DND-41 (cell line): ENCODE results near the gene IGFBP7.

Experiments used
- CTCF ChIP-seq: IDR thresholded peaks from 2 replicates; pipeline ENCODE4 v1.5.1; 2012; ENCODE audit warnings: borderline replicate concordance, low read length, moderate library complexity, mild to moderate bottlenecking; ENCODE audit not compliant: poor library complexity, severe bottlenecking; ENCODE audit errors: extremely low read depth
- EZH2 ChIP-seq: IDR thresholded peaks from 3 replicates; pipeline ENCODE4 v1.6.1; 2012; ENCODE audit warnings: borderline replicate concordance, low read depth, mild to moderate bottlenecking, moderate library complexity, low read length, inconsistent platforms; ENCODE audit not compliant: severe bottlenecking

DNA sequence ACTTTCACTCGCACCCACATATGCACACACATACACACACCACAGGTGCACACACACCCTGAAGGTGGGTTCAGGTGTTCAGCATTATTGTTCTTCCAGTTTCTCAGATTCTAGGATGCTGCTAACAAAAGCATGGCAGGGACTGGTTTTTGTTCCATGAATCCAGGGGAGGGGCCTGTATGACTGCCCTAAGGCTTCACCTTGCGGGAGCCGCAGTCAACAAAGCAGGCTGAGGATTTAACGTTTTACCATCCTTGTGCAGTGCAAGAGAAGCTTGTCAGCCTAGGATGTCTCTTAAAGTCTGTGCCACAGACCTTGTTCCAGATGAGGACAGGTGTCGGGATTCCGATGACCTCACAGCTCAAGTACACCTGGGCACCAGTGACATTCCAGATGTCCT is 69.7 kb downstream of the IGFBP7 start:
- TF ChIP-seq CTCF (no peak), EZH2 (no peak)
